HG03378 (cell line): ENCODE measurements around the gene SHISA9.
"Not testable (repeated sequence)": the region's sequence is repeated elsewhere in the genome, so short reads cannot be mapped to it uniquely, and the experiment has no call there.

Source experiments
- ATAC-seq: cut with Tn5 transposase; IDR thresholded peaks from one replicate; pipeline ENCODE4 v1.9.1; 2021; ENCODE audit warnings: mild to moderate bottlenecking, moderate library complexity; ENCODE audit not compliant: unreplicated experiment

Gene SHISA9

DNA sequence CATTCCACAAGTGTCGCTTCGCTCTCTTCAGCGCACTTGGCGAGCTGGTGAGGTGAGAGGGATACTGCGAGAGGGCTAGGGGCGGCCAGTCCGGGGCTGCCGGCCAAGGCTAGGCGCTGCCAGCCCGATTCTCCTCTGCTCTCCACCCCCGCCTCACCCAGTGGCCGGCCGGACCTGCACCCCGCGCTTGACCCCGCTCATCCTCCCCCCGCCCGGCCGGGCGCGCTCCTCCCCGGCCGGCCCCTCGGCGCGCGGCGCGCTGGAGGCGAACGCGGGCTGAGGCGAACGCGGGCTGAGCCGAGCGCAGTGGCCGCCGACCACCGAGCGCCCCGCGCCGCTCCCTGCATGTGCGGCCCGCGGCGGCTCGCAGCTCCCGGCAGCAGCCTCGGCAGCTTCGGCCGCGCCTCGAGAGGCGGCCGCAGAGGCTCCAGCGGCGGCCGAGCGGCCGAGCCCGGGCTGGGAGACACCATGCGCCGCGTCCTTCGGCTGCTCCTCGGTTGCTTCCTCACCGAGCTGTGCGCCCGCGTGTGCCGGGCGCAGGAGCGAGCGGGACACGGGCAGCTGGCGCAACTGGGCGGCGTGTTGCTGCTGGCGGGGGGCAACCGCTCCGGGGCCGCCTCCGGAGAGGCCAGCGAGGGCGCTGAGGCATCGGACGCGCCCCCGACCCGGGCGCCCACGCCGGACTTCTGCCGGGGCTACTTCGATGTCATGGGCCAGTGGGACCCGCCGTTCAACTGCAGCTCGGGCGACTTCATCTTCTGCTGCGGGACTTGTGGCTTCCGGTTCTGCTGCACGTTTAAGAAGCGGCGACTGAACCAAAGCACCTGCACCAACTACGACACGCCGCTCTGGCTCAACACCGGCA is at the start of gene SHISA9:
Gene SHISA9 (plus strand): TSS at position 2 of the 865 bp plus-strand sequence.
- no peak for ATAC-seq

DNA sequence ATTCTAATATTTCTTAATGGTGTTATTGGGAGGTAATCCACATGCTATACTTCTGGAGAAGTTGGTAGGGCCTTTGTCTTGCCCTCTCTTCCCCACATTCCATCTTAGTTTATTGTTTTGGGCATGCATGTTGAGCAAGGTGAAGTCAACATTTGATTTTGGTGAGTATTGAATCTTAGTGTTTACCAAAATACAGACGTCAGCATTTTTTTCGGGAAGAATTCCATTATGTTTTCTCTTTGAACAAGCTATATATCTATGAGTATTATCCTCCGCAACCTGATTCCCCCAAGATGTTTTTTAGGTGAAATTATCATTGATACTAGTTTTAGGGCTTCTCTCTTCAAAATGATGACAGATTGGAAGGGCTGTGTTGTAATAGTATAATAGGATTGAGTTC is 47.4 kb upstream of the SHISA9 start:
- no peak for ATAC-seq

DNA sequence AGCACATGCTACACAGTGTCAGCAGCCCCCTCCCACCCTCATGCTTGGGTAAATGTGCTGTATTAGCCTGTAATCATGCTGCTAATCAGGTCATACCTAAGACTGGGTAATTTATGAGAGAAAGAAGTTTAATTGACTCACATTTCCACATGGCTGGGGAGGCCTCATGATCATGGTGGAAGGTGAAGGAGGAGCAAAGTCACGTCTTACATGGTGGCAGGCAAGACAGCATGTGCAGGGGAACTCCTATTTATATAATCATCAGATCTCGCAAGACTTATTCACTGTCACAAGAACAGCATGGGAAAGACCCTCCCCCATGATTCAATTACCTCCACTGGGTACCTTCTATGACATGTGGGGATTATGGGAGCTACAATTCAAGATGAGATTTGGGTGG is 44.0 kb upstream of the SHISA9 start:
- not testable (repeated sequence) for ATAC-seq

DNA sequence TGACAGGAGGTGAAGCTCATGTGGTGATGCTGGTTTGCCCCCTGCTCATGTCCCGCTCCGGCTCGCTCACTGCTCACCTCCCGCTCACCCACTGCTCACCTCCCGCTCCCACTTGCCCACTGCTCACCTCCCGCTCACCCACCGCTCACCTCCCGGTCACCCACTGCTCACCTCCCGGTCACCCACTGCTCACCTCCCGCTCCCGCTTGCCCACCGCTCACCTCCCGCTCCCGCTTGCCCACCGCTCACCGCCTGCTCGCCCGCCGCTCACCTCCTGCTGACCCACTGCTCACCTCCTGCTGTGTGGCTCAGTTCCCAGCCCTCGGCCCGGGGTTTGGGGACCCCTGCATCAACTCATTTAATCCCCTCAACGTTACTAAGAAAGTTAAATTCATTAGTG is 39.1 kb upstream of the SHISA9 start:
- ATAC-seq: no peak

- ATAC-seq: no peak
Observed at GRCh38 chr16:12862941-12863340, 38.5 kb upstream of the SHISA9 start.

DNA sequence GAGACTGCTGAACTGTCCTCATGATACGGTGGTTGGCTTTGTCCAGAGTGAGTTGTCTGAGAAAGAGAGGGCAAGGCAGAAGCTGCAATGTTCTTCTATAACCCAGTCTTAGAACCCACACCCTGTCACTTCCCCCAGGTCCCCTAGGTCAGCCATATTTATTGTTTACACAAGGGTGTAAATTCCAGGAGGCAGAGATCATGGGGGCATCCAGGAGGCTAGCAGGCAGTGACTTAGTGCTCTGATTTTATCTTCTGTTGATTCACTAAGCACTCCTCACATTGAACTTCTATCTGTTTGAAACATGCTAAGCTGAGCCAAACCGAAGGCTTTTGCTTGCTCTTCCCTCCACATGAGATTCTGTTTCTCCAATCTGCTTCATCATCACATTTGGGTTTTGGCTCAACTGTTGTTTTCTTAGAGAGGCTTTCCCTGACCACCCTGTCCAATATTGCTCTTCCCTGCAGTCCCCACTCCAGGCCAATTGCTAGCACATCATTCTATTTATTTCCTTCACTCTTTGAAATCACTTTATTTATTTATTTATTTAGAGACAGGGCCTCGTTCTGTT is 34.3 kb upstream of the SHISA9 start:
- no peak for ATAC-seq

DNA sequence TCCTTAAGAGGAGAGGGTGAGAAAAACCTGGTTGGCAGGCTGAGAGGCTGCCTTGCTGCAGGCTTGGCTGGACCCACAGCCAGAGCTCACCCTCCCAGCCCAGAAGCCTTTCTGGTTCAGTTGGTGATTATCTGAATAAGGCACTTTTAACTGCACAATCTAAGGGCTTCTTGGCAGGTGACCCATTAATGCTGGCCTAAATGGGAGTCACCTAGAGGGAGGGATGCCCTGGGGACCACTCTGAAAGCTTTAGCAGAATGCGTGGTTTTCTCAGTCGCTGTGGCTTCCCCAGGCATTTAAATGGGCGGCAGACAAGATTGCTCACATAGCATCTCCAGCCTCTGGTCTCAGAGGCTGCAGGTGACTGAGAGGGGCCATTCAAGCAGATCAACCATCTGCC is 33.2 kb upstream of the SHISA9 start:
- ATAC-seq: no peak

GRCh38 chr16:12868788-12869187 is 32.6 kb upstream of the SHISA9 start:
- ATAC-seq: no peak

DNA sequence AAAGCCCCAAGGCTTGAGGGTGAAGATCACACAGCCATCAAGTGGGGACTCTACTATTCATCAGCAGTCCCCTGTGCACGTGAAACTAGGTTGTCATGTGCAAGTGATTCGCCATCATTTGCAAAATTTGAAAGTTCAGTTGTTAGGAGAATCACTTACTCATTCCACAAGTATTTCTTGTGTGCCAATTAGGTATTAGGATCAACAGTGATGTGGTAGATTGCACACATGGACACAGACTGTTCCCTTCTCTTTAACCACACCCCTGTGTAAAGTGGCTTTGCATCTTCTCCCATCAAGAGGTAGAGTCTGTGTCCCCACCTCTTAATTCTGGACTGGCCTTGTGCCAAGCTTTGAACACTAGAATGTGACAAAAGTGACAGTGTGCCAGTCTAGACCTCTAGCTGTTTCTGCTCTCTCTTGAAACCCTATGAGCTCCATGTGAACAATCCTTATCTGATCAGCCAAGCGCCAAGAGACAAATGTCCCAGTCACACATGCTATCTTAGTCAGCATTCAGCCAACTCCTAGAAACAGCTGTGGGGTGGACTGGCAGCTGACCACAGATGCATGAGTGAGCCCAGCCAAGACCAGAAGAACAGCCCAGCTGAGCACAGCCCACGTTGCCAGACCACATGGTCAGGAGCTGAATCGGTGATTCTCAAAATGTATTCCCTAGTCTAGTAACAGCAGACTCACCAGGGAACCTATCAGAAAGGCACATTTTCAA is 31.5 kb upstream of the SHISA9 start:
- ATAC-seq: no peak

GRCh38 chr16:12871784-12872183 is 29.6 kb upstream of the SHISA9 start:
- no peak for ATAC-seq

GRCh38 chr16:12874186-12874585 is 27.2 kb upstream of the SHISA9 start:
- no peak for ATAC-seq

- ATAC-seq: no peak
Observed at GRCh38 chr16:12876778-12877177, 24.6 kb upstream of the SHISA9 start.

DNA sequence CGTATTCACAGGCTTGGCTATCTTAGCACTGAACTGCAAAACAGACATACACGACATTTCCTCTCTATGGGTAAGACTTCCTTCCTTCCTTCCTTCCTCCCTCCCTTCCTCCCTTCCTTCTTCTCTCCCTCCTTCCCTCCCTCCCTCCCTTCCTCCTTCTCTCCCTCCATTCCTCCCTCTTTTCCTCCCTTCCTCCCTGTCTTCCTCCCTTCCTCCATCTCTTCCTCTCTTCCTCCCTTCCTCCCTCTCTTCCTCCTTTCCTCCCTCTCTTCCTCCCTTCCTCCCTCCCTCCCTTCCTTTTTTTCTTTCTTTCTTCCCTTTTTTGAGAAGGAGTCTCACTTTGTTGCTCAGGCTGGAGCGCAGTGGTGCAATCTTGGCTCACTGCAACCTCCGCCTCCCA is 22.4 kb upstream of the SHISA9 start:
- ATAC-seq: no peak

DNA sequence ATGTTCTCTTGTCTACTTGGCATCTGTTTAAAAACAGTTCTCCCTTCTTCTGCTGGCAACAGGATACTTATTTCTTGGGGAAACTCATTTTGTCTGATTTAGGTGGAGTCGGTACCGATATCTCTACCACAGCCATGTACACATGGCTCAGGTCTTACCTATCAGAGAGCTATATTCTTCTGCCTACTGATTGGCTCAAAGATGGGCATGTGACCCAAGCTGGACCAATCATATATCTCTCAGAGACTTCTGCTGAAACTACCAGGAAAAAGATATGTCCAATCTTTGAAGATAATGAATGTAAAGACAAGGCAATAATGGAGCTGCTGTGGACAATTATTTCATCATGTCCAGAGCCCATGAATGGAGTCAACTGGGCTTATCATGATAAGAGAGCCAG is 21.6 kb upstream of the SHISA9 start:
- no peak for ATAC-seq

DNA sequence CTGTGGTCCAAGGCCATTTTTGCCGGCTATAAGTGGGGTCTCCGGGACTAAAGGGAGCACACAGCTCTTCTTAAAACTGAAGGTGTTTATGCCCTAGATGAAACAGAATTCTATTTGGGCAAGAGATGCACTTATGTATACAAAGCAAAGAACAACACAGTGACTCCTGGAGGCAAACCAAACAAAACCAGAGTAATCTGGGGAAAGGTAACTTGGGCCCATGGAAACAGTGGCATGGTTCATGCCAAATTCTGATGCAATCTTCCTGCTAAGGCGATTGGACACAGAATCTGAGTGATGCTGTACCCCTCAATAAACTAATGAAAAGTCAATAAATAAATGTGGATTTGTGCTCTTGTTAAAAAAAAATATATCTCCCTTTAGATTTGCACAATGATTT is 20.2 kb upstream of the SHISA9 start:
- no peak for ATAC-seq

DNA sequence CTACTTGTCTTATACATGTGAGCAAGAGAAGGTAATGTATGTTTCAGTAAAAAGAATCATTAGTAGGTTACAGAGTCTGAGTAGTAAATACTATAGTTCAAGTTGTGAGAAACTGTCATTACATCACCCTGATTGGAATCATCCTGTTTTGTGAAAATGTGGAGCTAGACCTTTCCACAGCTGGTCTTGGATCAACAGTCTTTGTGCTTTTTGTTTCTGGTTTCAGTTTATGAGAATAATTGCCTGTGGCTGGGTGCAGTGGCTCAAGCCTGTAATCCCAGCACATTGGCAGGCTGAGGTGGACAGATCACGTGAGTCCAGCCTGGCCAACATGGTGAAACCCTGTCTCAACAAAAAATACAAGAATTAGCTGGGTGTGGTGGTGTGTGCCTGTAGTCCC is 19.7 kb upstream of the SHISA9 start:
- no peak for ATAC-seq

DNA sequence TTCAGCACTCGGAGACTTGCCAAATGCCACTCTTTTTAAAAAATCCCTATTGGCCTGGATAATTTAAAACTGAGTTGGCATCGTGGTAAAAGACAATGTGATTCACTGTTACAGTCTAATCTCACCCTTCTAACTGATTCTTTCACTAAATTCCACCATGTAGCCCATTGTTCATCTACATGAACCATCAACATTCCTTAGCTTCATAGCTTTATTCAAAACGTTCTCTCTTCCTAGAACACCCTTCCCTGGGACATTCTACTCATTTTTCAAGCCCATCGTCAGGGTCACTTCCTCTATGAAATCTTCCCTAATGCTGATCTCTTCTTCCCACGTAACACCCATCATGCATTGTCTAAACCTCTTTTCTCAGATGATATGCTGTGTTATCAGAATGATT is 15.7 kb upstream of the SHISA9 start:
- ATAC-seq: no peak

DNA sequence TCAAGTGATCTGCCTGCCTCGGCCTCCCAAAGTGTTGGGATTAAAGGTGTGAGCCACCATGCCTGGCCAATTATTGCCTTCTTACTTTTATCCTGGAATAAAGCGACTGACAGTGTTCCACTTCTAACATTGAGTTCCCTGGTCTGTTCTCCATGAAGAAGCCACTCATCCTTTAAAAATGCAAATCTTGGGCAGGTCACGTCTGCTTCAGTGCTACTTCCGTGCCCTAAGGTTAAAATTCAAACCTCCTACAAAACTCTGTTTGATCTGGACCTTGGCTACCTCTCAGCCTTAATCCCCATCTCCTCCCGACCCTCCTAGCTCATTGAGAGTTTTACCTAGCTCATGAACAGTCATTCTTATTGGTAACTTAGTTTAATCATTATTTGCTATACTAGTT is 9.6 kb upstream of the SHISA9 start:
- ATAC-seq: no peak

DNA sequence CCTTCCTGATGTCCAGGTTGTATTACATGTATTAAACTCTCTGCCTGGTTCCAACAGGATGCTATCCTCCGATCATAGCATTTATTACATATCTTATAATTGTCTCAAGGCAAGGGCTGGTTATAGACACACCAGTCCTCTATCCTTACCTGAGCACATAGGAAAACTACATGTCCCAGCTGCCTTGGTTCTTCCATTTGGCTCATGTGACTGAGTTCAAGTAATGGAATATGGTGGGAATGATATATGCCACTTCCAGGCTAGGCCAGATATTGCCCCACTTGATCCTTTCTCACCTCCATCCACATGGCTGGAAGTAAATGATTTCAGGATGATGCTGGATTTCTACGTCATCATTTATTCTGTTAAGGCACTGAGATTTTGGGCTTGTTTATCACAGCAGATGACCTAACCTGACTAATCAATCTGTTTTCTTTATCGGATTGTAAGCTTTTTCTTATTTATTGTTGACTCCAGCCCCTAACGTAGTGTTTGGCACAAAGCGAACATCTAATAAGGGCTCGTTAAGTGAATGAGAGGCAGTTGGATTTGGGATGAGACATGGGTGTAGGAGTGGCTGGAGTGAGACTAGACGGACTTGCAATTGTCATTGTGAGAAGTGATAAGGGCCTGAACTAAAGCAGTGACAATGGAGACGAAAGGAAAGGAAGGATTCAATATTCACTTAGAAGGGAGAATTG is 8.2 kb upstream of the SHISA9 start:
- ATAC-seq: no peak

GRCh38 chr16:12896562-12896961 is 4.8 kb upstream of the SHISA9 start:
- no peak for ATAC-seq

DNA sequence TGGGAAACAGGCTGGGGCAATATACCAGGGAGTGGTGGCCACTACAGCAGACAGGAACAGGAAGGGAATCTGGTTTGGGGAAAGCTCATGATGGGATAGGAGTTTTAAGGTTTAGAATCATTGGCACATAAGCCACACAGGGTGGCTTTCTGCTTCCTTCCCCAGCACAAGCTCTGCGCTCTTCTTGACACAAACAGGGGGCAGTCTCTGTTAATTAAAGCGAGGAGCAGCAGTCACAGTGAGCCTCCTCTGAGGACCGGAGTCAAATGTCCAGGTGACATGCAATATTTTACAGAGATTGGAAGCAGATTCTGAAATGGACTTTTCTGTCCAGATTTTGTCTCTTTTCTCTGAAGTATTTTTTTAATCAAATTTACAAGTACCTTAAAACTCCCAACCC is 2.8 kb upstream of the SHISA9 start:
- ATAC-seq: no peak
